Stimulated activated naive CD8-positive, alpha-beta T cell treated with anti-CD3 and anti-CD28 coated beads, Interleukin-15, Interleukin-2, amounts not matched to agents 100 ng/mL and 50 ng/mL, for 24 hours (primary cell): ENCODE measurements around the gene ANG.
"Not testable (repeated sequence)": the region's sequence is repeated elsewhere in the genome, so short reads cannot be mapped to it uniquely, and the experiment has no call there.

ENCODE experiments used
- H3K27ac Mint-ChIP-seq: one replicate; pipeline ENCODE4 v1.8.0; 2021; ENCODE audit warnings: mild to moderate bottlenecking, mixed read lengths
- H3K27me3 Mint-ChIP-seq: one replicate; pipeline ENCODE4 v1.8.0; 2021; ENCODE audit warnings: mixed read lengths
- H3K36me3 Mint-ChIP-seq: one replicate; pipeline ENCODE4 v1.8.0; 2021; ENCODE audit warnings: low read depth, mixed read lengths
- H3K4me1 Mint-ChIP-seq: one replicate; pipeline ENCODE4 v1.8.0; 2021; ENCODE audit warnings: low read depth, mixed read lengths
- H3K4me3 Mint-ChIP-seq: one replicate; pipeline ENCODE4 v1.8.0; 2021; ENCODE audit warnings: mild to moderate bottlenecking, mixed read lengths
- H3K9me3 Mint-ChIP-seq: one replicate; pipeline ENCODE4 v1.8.0; 2021; ENCODE audit warnings: mixed read lengths

Gene ANG

DNA sequence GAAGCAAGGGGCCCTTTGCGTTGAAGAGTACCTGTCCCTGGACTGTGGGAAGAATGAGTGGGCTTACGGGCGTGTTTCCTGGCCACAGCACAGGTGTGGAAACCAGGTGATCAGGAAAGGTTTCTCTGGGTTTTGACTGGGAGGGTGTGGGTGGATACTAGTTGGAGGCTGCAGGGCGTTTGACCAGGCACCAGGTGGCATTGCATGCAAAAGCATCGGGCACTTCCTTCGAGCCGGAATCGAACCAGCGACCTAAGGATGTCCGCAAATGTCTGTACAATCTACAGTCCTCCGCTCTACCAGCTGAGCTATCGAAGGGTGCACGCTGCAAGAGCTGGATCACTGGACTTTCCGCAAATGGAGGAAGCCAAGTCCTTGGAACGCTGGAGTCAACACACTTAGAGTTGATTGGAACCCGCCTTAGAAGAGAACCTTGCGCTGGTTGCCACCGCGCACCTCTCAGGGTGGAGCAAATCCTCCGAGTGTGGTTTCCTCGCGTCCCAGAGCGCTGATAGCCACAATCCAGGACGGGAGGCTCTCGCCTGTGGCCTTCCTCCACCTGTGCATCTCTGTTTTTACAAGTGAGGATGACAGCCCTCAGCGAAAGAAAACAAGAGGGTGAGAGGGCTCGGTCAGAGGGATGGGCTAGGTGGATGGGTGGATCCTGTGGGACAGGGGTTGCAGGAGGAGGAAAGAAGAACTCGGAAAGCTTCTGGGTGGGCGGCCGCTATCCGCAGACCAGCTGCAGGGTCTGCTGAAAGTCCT lies 25.4 kb upstream of the ANG start:
- H3K27ac Mint-ChIP-seq = peak overlapping the region; percentile 85
- no peaks in the 10 kb centered on the region for H3K36me3 Mint-ChIP-seq
- peaks cover 37% of the 10 kb centered on the region for H3K27me3 Mint-ChIP-seq
- peak overlapping the region; percentile 82 for H3K4me3 Mint-ChIP-seq
- peaks cover 39% of the 10 kb centered on the region for H3K4me1 Mint-ChIP-seq
- H3K9me3 Mint-ChIP-seq = no peaks in the 10 kb centered on the region

- H3K27ac Mint-ChIP-seq, H3K9me3 Mint-ChIP-seq, H3K4me3 Mint-ChIP-seq, H3K36me3 Mint-ChIP-seq: not testable (repeated sequence)
- peaks cover 18% of the 10 kb centered on the region for H3K27me3 Mint-ChIP-seq
- peaks cover 48% of the 10 kb centered on the region for H3K4me1 Mint-ChIP-seq
These were observed 22.1 kb upstream of the ANG start for GRCh38 chr14:20666400-20666961.

DNA sequence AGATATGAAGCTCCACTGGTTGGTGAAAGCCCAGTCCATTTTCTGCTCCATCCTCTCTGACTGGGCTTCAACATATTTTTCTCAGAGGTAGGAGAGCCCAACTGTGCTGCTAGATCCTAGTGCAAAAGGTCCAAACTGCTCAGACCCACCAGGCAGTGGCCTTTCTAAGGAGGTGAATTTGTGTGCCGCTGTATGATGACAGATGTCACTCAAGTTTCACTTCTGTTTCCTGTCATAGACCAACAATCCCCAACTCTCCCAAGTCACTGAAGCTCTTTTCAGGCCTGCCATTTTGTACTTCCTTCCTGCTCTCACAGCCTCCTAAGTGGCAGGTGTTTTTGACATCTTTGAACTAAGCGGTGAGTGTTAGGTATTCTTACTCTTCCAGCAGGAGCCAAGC lies 20.6 kb upstream of the ANG start:
- no peaks in the 10 kb centered on the region for H3K9me3 Mint-ChIP-seq
- peaks cover 7% of the 10 kb centered on the region for H3K27me3 Mint-ChIP-seq
- peak overlapping the region; percentile 43 for H3K4me3 Mint-ChIP-seq
- H3K27ac Mint-ChIP-seq = peak overlapping the region; percentile 85
- peaks cover 50% of the 10 kb centered on the region for H3K4me1 Mint-ChIP-seq
- no peaks in the 10 kb centered on the region for H3K36me3 Mint-ChIP-seq

DNA sequence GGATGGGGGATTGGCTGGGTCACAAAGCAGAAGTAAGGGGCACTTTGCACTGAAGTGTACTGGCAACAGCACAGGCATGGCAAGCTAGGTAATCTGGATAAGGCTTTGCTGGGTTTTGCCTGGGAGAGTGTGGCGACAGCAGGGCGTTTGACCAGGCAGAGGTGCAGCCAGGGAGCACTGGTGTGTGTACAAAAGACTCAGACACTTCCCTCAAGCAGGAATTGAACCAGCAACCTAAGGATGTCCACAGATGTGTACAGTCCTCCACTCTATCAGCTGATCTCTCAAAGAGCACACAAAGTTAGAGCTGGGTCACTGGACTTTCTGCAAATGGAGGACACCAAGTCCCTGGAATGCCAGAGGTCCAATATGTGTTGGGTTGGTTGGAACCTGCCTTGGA lies 19.6 kb upstream of the ANG start:
- no peak overlapping the region for H3K27ac Mint-ChIP-seq
- no peaks in the 10 kb centered on the region for H3K36me3 Mint-ChIP-seq
- no peaks in the 10 kb centered on the region for H3K9me3 Mint-ChIP-seq
- peaks cover 7% of the 10 kb centered on the region for H3K27me3 Mint-ChIP-seq
- H3K4me1 Mint-ChIP-seq = peaks cover 40% of the 10 kb centered on the region
- no peak overlapping the region for H3K4me3 Mint-ChIP-seq

DNA sequence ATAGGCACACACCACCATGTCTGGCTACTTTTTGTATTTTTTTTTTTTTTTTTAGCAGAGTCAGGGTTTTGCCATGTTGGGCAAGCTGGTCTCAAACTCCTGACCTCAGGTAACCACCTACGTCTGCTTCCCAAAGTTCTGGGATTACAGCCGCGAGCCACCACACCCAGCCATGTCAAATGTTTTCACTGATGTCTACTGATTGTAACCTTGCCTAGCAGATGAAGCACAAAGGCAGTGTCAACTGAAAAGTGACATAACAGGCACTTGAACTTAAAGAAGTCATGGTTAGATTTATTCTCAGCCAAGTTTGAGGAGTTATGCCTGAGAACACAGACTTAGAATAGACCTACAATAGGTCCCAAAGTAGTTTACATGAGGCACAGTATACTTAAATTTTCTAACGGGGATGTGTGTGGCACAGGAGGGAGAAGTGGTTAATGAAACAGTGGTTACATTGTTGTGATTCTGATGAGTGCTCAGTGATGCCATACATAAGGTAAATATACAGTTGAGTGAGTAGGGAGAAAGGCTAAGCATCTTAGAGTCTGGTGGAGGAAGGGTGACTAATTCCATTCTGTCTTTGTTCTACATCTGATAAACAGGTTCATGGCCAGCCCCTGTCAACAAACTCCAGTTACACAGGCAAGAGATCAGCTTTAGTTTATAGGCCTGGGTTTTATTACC lies 16.8 kb upstream of the ANG start:
- no peak overlapping the region for H3K27ac Mint-ChIP-seq
- H3K27me3 Mint-ChIP-seq = no peaks in the 10 kb centered on the region
- H3K9me3 Mint-ChIP-seq = no peaks in the 10 kb centered on the region
- H3K36me3 Mint-ChIP-seq = no peaks in the 10 kb centered on the region
- H3K4me1 Mint-ChIP-seq = peaks cover 39% of the 10 kb centered on the region
- no peak overlapping the region for H3K4me3 Mint-ChIP-seq

- H3K27me3 Mint-ChIP-seq = no peaks in the 10 kb centered on the region
- H3K9me3 Mint-ChIP-seq = no peaks in the 10 kb centered on the region
- H3K27ac Mint-ChIP-seq = no peak overlapping the region
- H3K4me1 Mint-ChIP-seq = peaks cover 18% of the 10 kb centered on the region
- no peaks in the 10 kb centered on the region for H3K36me3 Mint-ChIP-seq
- H3K4me3 Mint-ChIP-seq = no peak overlapping the region
These were observed 12.9 kb upstream of the ANG start for GRCh38 chr14:20675669-20676068.

DNA sequence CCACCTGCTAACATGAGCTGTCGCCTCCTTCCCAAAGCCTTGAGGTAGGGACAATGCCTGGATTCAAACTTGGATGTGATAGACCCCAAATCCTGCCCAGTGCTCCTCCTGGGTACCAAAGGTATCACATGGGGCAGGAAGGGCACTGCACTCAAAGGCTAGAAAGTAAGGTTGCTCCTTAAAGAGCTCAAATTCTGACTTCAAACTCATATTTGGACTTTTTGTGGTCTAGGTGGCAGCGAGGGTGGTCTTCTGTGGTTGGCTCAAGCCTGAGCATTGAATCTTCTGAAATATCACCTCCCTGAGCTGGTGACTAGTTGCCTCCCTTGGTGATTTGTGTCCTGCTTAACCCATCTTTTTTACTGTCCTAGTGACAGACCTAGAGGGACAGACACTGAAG lies 12.5 kb upstream of the ANG start:
- H3K27me3 Mint-ChIP-seq = no peaks in the 10 kb centered on the region
- no peak overlapping the region for H3K4me3 Mint-ChIP-seq
- no peaks in the 10 kb centered on the region for H3K36me3 Mint-ChIP-seq
- no peak overlapping the region for H3K27ac Mint-ChIP-seq
- peaks cover 18% of the 10 kb centered on the region for H3K4me1 Mint-ChIP-seq
- no peaks in the 10 kb centered on the region for H3K9me3 Mint-ChIP-seq

GRCh38 chr14:20679907-20680306 lies 8.7 kb upstream of the ANG start:
- Mint-ChIP-seq H3K4me1 (peaks cover 10% of the 10 kb centered on the region), H3K27ac (no peak overlapping the region), H3K36me3 (no peaks in the 10 kb centered on the region), H3K9me3 (no peaks in the 10 kb centered on the region), H3K27me3 (no peaks in the 10 kb centered on the region), H3K4me3 (no peak overlapping the region)

DNA sequence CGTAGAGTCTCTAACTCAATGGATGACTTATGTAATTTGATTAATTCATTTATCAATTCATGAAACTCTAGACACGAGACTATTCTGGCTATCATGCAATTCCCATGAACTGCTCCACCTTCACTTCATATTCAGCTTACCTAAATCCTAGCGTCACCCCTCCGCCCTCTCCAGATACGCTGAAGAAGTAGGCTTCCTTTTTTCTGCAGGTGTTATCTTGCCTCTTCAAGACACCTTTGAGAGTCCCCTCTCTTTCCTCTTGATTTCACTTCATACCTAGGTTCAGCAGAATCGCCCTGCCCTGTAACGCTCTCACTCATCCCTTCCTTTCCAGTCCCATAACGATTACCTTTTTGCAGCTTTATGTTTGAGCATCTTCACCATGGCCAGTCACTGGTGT lies 8.2 kb upstream of the ANG start:
- no peak overlapping the region for H3K4me3 Mint-ChIP-seq
- no peaks in the 10 kb centered on the region for H3K27me3 Mint-ChIP-seq
- H3K27ac Mint-ChIP-seq = no peak overlapping the region
- H3K9me3 Mint-ChIP-seq = no peaks in the 10 kb centered on the region
- H3K36me3 Mint-ChIP-seq = no peaks in the 10 kb centered on the region
- peaks cover 15% of the 10 kb centered on the region for H3K4me1 Mint-ChIP-seq

GRCh38 chr14:20680843-20681347 lies 7.7 kb upstream of the ANG start:
- no peaks in the 10 kb centered on the region for H3K9me3 Mint-ChIP-seq

DNA sequence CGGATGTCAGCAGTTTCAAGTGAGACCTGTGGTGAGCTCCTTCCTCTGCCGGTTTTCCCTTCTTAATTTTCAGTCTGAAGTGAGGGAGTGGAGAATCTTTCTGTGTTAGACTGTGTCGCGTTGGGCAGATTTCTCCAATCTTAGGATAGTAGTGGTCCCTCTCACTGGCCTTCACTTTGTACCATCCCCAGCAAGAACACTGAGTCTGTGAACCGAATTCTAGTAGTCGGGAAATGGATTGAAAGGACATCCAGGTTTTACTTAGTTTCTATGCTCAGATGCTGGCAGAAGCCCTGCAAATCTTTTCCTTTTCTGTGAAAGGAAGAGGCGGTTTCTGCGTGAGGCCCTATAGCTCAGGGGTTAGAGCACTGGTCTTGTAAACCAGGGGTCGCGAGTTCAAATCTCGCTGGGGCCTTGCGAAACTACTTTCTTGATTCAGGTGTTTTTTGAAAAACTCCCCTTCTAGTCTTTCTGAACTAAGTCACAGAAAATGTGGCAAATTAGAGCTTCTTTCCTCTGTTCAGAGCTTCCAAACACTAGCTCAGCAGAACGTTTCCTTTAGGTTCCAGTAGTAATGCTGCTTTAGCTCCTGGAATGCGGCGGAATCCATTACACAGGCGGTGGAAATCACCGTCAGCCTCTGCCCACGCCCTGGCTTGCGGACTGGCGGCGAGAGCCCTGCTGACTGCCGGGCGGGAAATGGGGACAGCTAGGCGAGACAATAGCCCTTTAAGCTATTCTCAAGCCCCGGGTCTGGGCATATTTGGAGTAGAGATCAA lies 7.0 kb upstream of the ANG start:
- Mint-ChIP-seq H3K27me3 (no peaks in the 10 kb centered on the region), H3K4me1 (peaks cover 4% of the 10 kb centered on the region), H3K27ac (no peak overlapping the region), H3K4me3 (no peak overlapping the region), H3K9me3 (no peaks in the 10 kb centered on the region), H3K36me3 (no peaks in the 10 kb centered on the region)

More at GRCh38 chr14:20680843-20681347, 7.7 kb upstream of the ANG start:
- Mint-ChIP-seq H3K27me3 (no peaks in the 10 kb centered on the region), H3K36me3 (no peaks in the 10 kb centered on the region), H3K4me1 (peaks cover 11% of the 10 kb centered on the region), H3K4me3 (no peak overlapping the region), H3K27ac (no peak overlapping the region)

- no peaks in the 10 kb centered on the region for H3K27me3 Mint-ChIP-seq
- no peak overlapping the region for H3K27ac Mint-ChIP-seq
- H3K4me3 Mint-ChIP-seq = no peak overlapping the region
- H3K9me3 Mint-ChIP-seq = no peaks in the 10 kb centered on the region
- peaks cover 4% of the 10 kb centered on the region for H3K4me1 Mint-ChIP-seq
- no peaks in the 10 kb centered on the region for H3K36me3 Mint-ChIP-seq
These were observed 6.5 kb upstream of the ANG start for GRCh38 chr14:20682127-20682434.

DNA sequence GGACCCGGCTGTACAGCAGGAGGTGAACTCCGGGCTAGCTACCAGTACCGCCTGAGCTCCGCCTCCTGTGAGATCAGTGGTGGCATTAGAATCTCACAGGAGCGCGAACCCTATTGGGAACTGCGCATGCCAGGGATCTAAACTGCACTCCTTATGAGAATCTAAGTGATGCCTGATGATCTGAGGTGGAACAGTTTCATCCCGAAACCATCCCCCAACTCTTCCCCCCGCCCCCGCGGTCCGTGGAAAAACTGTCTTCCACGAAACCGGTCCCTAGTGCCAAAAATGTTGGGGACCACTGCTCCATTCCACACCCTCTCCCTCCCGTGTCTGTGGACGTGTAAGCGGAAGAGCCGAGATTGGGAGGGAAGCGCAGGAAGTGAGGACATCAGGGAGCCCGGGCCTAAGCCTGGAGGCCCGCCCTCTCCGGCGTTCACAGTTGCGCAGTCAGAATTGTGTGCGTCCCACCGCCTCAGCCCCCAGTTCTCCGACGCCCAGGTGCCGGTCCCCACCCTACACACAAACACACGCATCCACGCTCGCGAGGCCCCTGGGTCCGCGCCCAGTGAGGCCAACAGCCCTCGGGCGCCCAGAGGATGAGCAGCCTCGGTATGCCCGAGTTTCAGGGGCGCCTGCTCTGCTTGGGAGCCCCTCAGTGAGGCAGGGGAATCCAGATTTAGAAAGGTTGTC lies 6.0 kb upstream of the ANG start:
- peaks cover 4% of the 10 kb centered on the region for H3K4me1 Mint-ChIP-seq

GRCh38 chr14:20683125-20683890 lies 5.3 kb upstream of the ANG start:
- H3K9me3 Mint-ChIP-seq = no peaks in the 10 kb centered on the region
- H3K4me1 Mint-ChIP-seq = peaks cover 4% of the 10 kb centered on the region
- H3K36me3 Mint-ChIP-seq = no peaks in the 10 kb centered on the region
- H3K27ac Mint-ChIP-seq = no peak overlapping the region
- no peak overlapping the region for H3K4me3 Mint-ChIP-seq
- no peaks in the 10 kb centered on the region for H3K27me3 Mint-ChIP-seq

More for the DNA sequence above, 6.0 kb upstream of the ANG start:
- no peaks in the 10 kb centered on the region for H3K36me3 Mint-ChIP-seq
- H3K27ac Mint-ChIP-seq = no peak overlapping the region
- H3K4me3 Mint-ChIP-seq = no peak overlapping the region
- H3K9me3 Mint-ChIP-seq = no peaks in the 10 kb centered on the region
- H3K27me3 Mint-ChIP-seq = no peaks in the 10 kb centered on the region
